Gastroesophageal sphincter (tissue), 3 donors: ENCODE results near the gene UBLCP1.

Experiments used
- CTCF ChIP-seq, 4 experiments: fragments of 200-600 bp in 2 of 4; fragments of 450-650 bp in 2 of 4; sonication (generic) in 1 of 4; IDR thresholded peaks; one replicate each; pipeline ENCODE4 v1.5.1; 2017 to 2019; ENCODE audit warnings: antibody characterized with exemption in 4 of 4, mild to moderate bottlenecking in 2 of 4, moderate library complexity in 2 of 4
- EP300 ChIP-seq: sonication (generic); formaldehyde crosslinking; IDR thresholded peaks from one replicate; pipeline ENCODE4 v1.6.1; 2017; ENCODE audit warnings: antibody characterized with exemption, mild to moderate bottlenecking
- POLR2A ChIP-seq, 2 donors: fragments of 450-650 bp; IDR thresholded peaks; one replicate each; pipeline ENCODE4 v1.6.1; 2017; ENCODE audit warnings: antibody characterized with exemption in 2 of 2, mild to moderate bottlenecking in 2 of 2, moderate library complexity in 1 of 2
- POLR2AphosphoS5 ChIP-seq: sonication (generic); formaldehyde crosslinking; IDR thresholded peaks from one replicate; pipeline ENCODE4 v1.6.1; 2017; ENCODE audit warnings: antibody characterized with exemption

- TF ChIP-seq CTCF (IDR thresholded peaks at IDR 0.05) (no peak), POLR2A (IDR thresholded peaks at IDR 0.05) (no peak), POLR2AphosphoS5 (no peak), EP300 (no peak)
Measured at GRCh38 chr5:159220206-159220605, 42.9 kb upstream of the UBLCP1 start.
